GM12878 (cell line): ENCODE results near the gene FAAP24. TPM values are rescaled to one million over a fixed set of nuclear protein-coding genes. Genes with fewer than 3 reads are reported as not detected.
"Not testable (repeated sequence)": the region's sequence is repeated elsewhere in the genome, so short reads cannot be mapped to it uniquely, and the experiment has no call there.

Experiments used
- ATAC-seq: fragments of 200-7000 bp; cut with Tn5 transposase; 3 replicates; pipeline ENCODE4 v1.9.1; 2020; ENCODE audit warnings: mild to moderate bottlenecking, moderate library complexity
- BruUV-seq: library from RNA; stranded (reverse); fragments of 400-500 nt; replicated peaks from 2 replicates; lab custom pipeline; 2021; lab: Mats Ljungman, UMichigan
- CTCF ChIA-PET: fragments of 300-600 bp; sonication (Branson Sonifier 250); formaldehyde crosslinking; extraction: SDS; loops from one replicate; lab custom pipeline; 2021; ENCODE audit warnings: inconsistent platforms; lab: Yijun Ruan, JAX
- POLR2A ChIA-PET: fragments of 350-600 bp; formaldehyde crosslinking; extraction: SDS; loops from one replicate; lab custom pipeline; 2021; ENCODE audit warnings: inconsistent platforms; lab: Charles Lee
- RAD21 ChIA-PET: fragments of 300-600 bp; sonication (Branson Sonifier 250); formaldehyde crosslinking; loops from one replicate; lab custom pipeline; 2023; ENCODE audit warnings: antibody characterized with exemption; ENCODE audit not compliant: unreplicated experiment; lab: Charles Lee
- SMC1A ChIA-PET: fragments of 300-600 bp; sonication (Branson Sonifier 250); formaldehyde crosslinking; loops from one replicate; lab custom pipeline; 2023; ENCODE audit not compliant: unreplicated experiment, uncharacterized antibody; lab: Charles Lee
- DNase-seq: peaks from one replicate; pipeline ENCODE4 v3.0.0-alpha.2; 2011; ENCODE audit warnings: low read depth, low spot score
- FAIRE-seq: peaks from 3 replicates; lab custom pipeline; 2011; peaks lifted over from hg19 to GRCh38; lab: Jason Lieb, UNC
- H2AFZ ChIP-seq: 2 replicates; pipeline ENCODE4 v1.6.0; 2011; ENCODE audit warnings: low read depth, low read length, control low read depth; ENCODE audit not compliant: control insufficient read depth
- H3K27ac ChIP-seq: 2 replicates; pipeline ENCODE4 v1.5.1; 2011; ENCODE audit warnings: control low read depth; ENCODE audit not compliant: control insufficient read depth, insufficient read depth
- H3K27me3 ChIP-seq, 2 experiments: replicated peaks in 1 of 2; 2 replicates each; pipeline versions ENCODE4 v1.6.0 to v1.6.1; 2011; ENCODE audit warnings: low read length in 1 of 2; ENCODE audit not compliant: control insufficient read depth in 2 of 2, insufficient read depth in 2 of 2
- H3K36me3 ChIP-seq, 2 experiments: 2 replicates each; pipeline ENCODE4 v1.5.1; 2011; ENCODE audit warnings: low read length in 1 of 2; ENCODE audit not compliant: control insufficient read depth in 2 of 2, insufficient read depth in 2 of 2
- H3K4me1 ChIP-seq: 2 replicates; pipeline ENCODE4 v1.6.1; 2011; ENCODE audit warnings: mild to moderate bottlenecking, low read length, moderate library complexity, mixed read lengths; ENCODE audit not compliant: control insufficient read depth, insufficient read depth
- H3K4me2 ChIP-seq: 2 replicates; pipeline ENCODE4 v1.6.0; 2011; ENCODE audit warnings: control low read depth; ENCODE audit not compliant: control insufficient read depth, insufficient read depth
- H3K4me3 ChIP-seq: fragments of 200-600 bp; sonication (generic); 2 replicates; pipeline ENCODE4 v1.5.1; 2016
- H3K79me2 ChIP-seq: 2 replicates; pipeline ENCODE4 v1.6.0; 2011; ENCODE audit warnings: low read length; ENCODE audit not compliant: control insufficient read depth, insufficient read depth
- H3K9ac ChIP-seq: 2 replicates; pipeline ENCODE4 v1.8.0; 2011; ENCODE audit warnings: low read length, control low read depth, mixed read lengths; ENCODE audit not compliant: control insufficient read depth, insufficient read depth
- H3K9me3 ChIP-seq: replicated peaks from 3 replicates; pipeline ENCODE4 v1.5.1; 2011; ENCODE audit warnings: mild to moderate bottlenecking, low read length; ENCODE audit not compliant: control insufficient read depth, insufficient read depth
- H4K20me1 ChIP-seq: 2 replicates; pipeline ENCODE4 v1.6.0; 2011; ENCODE audit not compliant: control insufficient read depth, insufficient read depth
- CREB1 ChIP-seq: IDR thresholded peaks from 2 replicates; pipeline ENCODE4 v1.6.1; 2012; ENCODE audit warnings: low read depth, mild to moderate bottlenecking, inconsistent platforms
- IRF4 ChIP-seq: IDR thresholded peaks from 2 replicates; pipeline ENCODE4 v1.6.1; 2011; ENCODE audit warnings: low read depth, low read length
- MEF2A ChIP-seq: IDR thresholded peaks from 2 replicates; pipeline ENCODE4 v1.6.1; 2011; ENCODE audit warnings: low read depth, mild to moderate bottlenecking, low read length, moderate library complexity; ENCODE audit not compliant: insufficient read depth
- MXI1 ChIP-seq: fragments of 150-350 bp; IDR thresholded peaks from 2 replicates; pipeline ENCODE4 v1.6.1; 2011; ENCODE audit warnings: low read depth, mild to moderate bottlenecking, inconsistent platforms, low read length, improper control_type of control experiment
- MYB ChIP-seq: fragments of 150-350 bp; IDR thresholded peaks from 2 replicates; pipeline ENCODE4 v1.6.1; 2014; ENCODE audit warnings: mild to moderate bottlenecking, low read depth, low read length, borderline replicate concordance
- NBN ChIP-seq: fragments of 450-650 bp; IDR thresholded peaks from 2 replicates; pipeline ENCODE4 v1.6.1; 2016
- NFXL1 ChIP-seq: fragments of 450-650 bp; IDR thresholded peaks from 2 replicates; pipeline ENCODE4 v1.6.1; 2017; ENCODE audit warnings: antibody characterized with exemption, mild to moderate bottlenecking, borderline replicate concordance
- SP1 ChIP-seq: IDR thresholded peaks from one replicate; pipeline ENCODE4 v1.6.1; 2011; ENCODE audit warnings: low read depth, low read length
- TARDBP ChIP-seq: IDR thresholded peaks from 2 replicates; pipeline ENCODE4 v1.6.1; 2016; ENCODE audit warnings: borderline replicate concordance
- YBX1 ChIP-seq: fragments of 450-650 bp; IDR thresholded peaks from 2 replicates; pipeline ENCODE4 v1.6.1; 2016; ENCODE audit warnings: antibody characterized with exemption
- WGBS: methylation state at CpG from one replicate; pipeline ENCODE4 v1.1.6; 2016; ENCODE audit warnings: low lambda C conversion rate; ENCODE audit not compliant: insufficient replicate concordance, insufficient coverage; ENCODE audit errors: missing lambda C conversion rate; 5-methylcytosine and 5-hydroxymethylcytosine counted together
- in situ Hi-C: fragments of 300-500 bp; cut with MboI; formaldehyde crosslinking; loops from 9 replicates; pipeline ENCODE4 v1.14.3; 2018; ENCODE audit warnings: mixed read lengths
- intact Hi-C: fragments of 100-400 bp; cut with micrococcal nuclease; formaldehyde crosslinking; loops from one replicate; pipeline ENCODE4 v1.14.2; 2022; ENCODE audit not compliant: unreplicated experiment
- polyA plus RNA-seq, 11 experiments: library from polyadenylated mRNA; depleted of rRNA in 4 of 11; unstranded in 6 of 11; stranded (reverse) in 5 of 11; fragments of >200 nt; fragmentation: Nextera tagmentation in 4 of 11; fragmentation: Illumina TruSeq in 1 of 11; extraction: Ambion mirVana in 4 of 11; extraction: Trizol in 1 of 11; gene quantifications; 1 replicate in 1 of 11; 2 replicates in 10 of 11; pipeline versions ENCODE4 v1.2.1 to v1.2.3, GENCODE V29; 2011 to 2016; ENCODE audit warnings: inconsistent platforms in 2 of 11, missing spikeins in 2 of 11, low read depth in 1 of 11
- total RNA-seq, 4 experiments: library from RNA; depleted of rRNA in 3 of 4; stranded (reverse); fragments of >200 nt in 3 of 4; fragmentation: Illumina TruSeq in 1 of 4; extraction: Trizol in 1 of 4; gene quantifications; 2 replicates each; pipeline versions ENCODE4 v1.2.1 to v1.2.3, GENCODE V29; 2013 to 2021

FAAP24 gene
- total and polyA plus RNA-seq, 10 of the 15 experiments (the other 5 are each of a cell fraction or from before 2014, with no cell fraction given), result 6.4 to 17.4 (median 9.9) TPM

- TF ChIP-seq CREB1 (no peak), IRF4 (no peak), NFXL1 (no peak), MXI1 (no peak)
These were observed 36.4 kb upstream of the FAAP24 start (continued) for GRCh38 chr19:32935629-32936028.

GRCh38 chr19:32936065-32936464, 36.0 kb upstream of the FAAP24 start:
- Histone ChIP-seq H3K79me2 (no peaks in the 10 kb centered on the region), H3K9me3 (no peaks in the 10 kb centered on the region), H3K9ac (no peak overlapping the region), H3K36me3 (no peaks in the 10 kb centered on the region), H3K27me3 (no peaks in the 10 kb centered on the region), H4K20me1 (no peaks in the 10 kb centered on the region), H3K4me2 (no peak overlapping the region), H3K4me1 (no peaks in the 10 kb centered on the region), H3K4me3 (no peak overlapping the region), H3K27ac (no peak overlapping the region), H2AFZ (no peak overlapping the region)
- ChIA-PET SMC1A (no interaction called here), CTCF (no interaction called here), POLR2A (no interaction called here), RAD21 (no interaction called here)
- FAIRE-seq (no peak), DNase-seq (no peak), ATAC-seq (no peak)
- 96% methylated on average over 8 of the region's 8 CpGs for WGBS
- no TSS peak for BruUV-seq
- in situ Hi-C loops (no loop called here), intact Hi-C loops (no loop called here)
- no peak for TF ChIP-seq YBX1
- no peak for TF ChIP-seq TARDBP
- no peak for TF ChIP-seq NBN
- no peak for TF ChIP-seq MYB
- TF ChIP-seq SP1, result no peak
- no peak for TF ChIP-seq MEF2A
- TF ChIP-seq, all 136 proteins: peak for 0

- SMC1A ChIA-PET, H3K4me2 ChIP-seq, H3K79me2 ChIP-seq, H3K27me3 ChIP-seq, POLR2A ChIA-PET, FAIRE-seq, H3K9ac ChIP-seq, H3K9me3 ChIP-seq, H3K4me3 ChIP-seq, H4K20me1 ChIP-seq, ATAC-seq, BruUV-seq, H2AFZ ChIP-seq, in situ Hi-C loops, intact Hi-C loops, H3K36me3 ChIP-seq, DNase-seq, H3K4me1 ChIP-seq, H3K27ac ChIP-seq: not testable (repeated sequence)
- ChIA-PET CTCF (interaction anchor here (1.2 kb wide), 1 partner anchor 34 kb away, joined by 4 read pairs; no protein-coding TSS in a partner anchor), RAD21 (interaction anchor here (0.6 kb wide), 1 partner anchor 64 kb away, joined by 3 read pairs; no protein-coding TSS in a partner anchor)
- 80% methylated on average over 5 of the region's 5 CpGs for WGBS
These were observed 30.8 kb upstream of the FAAP24 start for GRCh38 chr19:32941273-32941672.
